Mononuclear cell (primary cell): ENCODE results near the gene SPSB3. TPM values are rescaled to one million over a fixed set of nuclear protein-coding genes. Genes with fewer than 3 reads are reported as not detected.

Experiments used
- H3K27me3 ChIP-seq: 2 replicates; pipeline ENCODE4 v1.6.0; 2011; ENCODE audit warnings: low read length, control low read depth; ENCODE audit not compliant: insufficient read depth
- H3K4me1 ChIP-seq: 2 replicates; pipeline ENCODE4 v1.5.1; 2011; ENCODE audit warnings: mild to moderate bottlenecking, low read length, control low read depth; ENCODE audit not compliant: insufficient read depth
- H3K4me3 ChIP-seq: 2 replicates; pipeline ENCODE4 v1.5.1; 2011; ENCODE audit warnings: mild to moderate bottlenecking, low read length, moderate library complexity
- H3K9me3 ChIP-seq: 2 replicates; pipeline ENCODE4 v1.5.1; 2011; ENCODE audit warnings: low read depth, mild to moderate bottlenecking, control low read depth, low read length
- total RNA-seq: library from RNA; depleted of rRNA; stranded (reverse); fragments of >200 nt; gene quantifications from one replicate; pipeline ENCODE4 v1.2.3, GENCODE V29; 2012

SPSB3 gene
- total RNA-seq, 1 donor: 40.0 TPM

DNA sequence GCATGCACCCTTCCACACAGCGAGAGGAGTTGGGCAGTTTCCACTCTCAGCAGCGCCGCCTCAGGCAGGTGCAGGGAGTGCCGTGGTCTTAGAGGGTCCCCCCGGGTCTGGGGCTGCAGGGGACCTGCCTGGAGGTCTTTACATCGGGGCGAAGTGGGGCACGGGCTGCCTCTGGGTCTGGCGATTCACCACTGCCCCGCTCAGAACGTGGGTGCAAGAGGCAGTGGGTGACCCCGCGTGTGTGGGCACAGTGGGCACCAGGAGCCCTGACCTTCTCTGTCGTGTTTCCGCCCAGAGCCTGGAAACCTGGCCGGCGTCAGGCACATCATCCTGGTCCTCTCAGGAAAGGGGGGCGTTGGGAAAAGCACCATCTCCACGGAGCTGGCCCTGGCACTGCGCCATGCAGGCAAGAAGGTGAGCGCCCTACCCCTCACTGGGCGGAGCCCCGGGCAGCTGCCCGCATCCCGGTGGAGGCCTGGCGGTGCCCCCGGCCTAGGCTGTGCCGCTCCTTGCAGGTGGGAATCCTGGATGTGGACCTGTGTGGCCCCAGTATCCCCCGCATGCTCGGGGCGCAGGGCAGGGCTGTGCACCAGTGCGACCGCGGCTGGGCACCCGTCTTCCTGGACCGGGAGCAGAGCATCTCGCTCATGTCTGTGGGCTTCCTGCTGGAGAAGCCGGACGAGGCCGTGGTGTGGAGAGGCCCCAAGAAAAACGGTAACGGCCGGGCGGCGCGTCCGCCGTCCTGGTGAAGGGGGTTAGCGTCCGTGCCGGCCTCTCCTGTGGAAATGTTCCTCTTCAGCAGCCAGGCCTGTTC, 4.1 kb upstream of the SPSB3 start:
- H3K27me3 ChIP-seq: no peaks in the 10 kb centered on the region
- H3K9me3 ChIP-seq: no peaks in the 10 kb centered on the region
- no peak overlapping the region for H3K4me3 ChIP-seq
- H3K4me1 ChIP-seq: peaks cover 13% of the 10 kb centered on the region

- Histone ChIP-seq H3K4me1 (peaks cover 20% of the 10 kb centered on the region), H3K27me3 (no peaks in the 10 kb centered on the region), H3K4me3 (no peak overlapping the region), H3K9me3 (no peaks in the 10 kb centered on the region)
Observed at GRCh38 chr16:1785846-1786170, 3.4 kb upstream of the SPSB3 start.

GRCh38 chr16:1784977-1785845, 2.8 kb upstream of the SPSB3 start:
- Histone ChIP-seq H3K9me3 (no peaks in the 10 kb centered on the region), H3K4me1 (peaks cover 23% of the 10 kb centered on the region), H3K27me3 (no peaks in the 10 kb centered on the region), H3K4me3 (no peak overlapping the region)

GRCh38 chr16:1781758-1782407, 488 bp downstream of the SPSB3 start:
- no peaks in the 10 kb centered on the region for H3K9me3 ChIP-seq
- H3K4me1 ChIP-seq: peaks cover 23% of the 10 kb centered on the region
- peak overlapping the region; percentile 84 for H3K4me3 ChIP-seq
- no peaks in the 10 kb centered on the region for H3K27me3 ChIP-seq

GRCh38 chr16:1781254-1781653, 1.1 kb downstream of the SPSB3 start:
- H3K4me3 ChIP-seq: peak overlapping the region; percentile 84

DNA sequence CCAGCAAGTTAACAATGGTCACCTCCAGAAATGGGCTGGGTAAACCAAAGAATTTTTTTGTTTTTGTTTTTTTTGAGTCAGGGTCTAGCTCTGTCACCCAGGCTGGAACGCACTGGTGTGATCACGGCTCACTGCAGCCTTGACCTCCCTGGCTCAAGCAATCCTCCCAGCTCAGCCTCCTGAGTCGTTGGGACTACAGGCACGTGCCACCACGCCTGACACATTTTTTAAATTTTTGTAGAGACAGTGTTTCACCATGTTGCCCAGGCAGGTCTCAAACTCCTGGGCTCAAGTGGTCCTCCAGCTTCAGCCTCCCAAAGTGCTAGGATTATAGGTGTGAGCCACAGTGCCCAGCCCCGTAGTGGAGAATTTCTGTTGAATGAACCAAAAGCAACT, 1.7 kb downstream of the SPSB3 start:
- no peaks in the 10 kb centered on the region for H3K9me3 ChIP-seq
- no peaks in the 10 kb centered on the region for H3K27me3 ChIP-seq
- H3K4me3 ChIP-seq: no peak overlapping the region
- H3K4me1 ChIP-seq: peaks cover 23% of the 10 kb centered on the region

More at GRCh38 chr16:1781254-1781653, 1.1 kb downstream of the SPSB3 start:
- peaks cover 23% of the 10 kb centered on the region for H3K4me1 ChIP-seq
- no peaks in the 10 kb centered on the region for H3K27me3 ChIP-seq
- no peaks in the 10 kb centered on the region for H3K9me3 ChIP-seq

- H3K4me1 ChIP-seq: peaks cover 25% of the 10 kb centered on the region
Observed at GRCh38 chr16:1779741-1780676, 2.4 kb downstream of the SPSB3 start.

DNA sequence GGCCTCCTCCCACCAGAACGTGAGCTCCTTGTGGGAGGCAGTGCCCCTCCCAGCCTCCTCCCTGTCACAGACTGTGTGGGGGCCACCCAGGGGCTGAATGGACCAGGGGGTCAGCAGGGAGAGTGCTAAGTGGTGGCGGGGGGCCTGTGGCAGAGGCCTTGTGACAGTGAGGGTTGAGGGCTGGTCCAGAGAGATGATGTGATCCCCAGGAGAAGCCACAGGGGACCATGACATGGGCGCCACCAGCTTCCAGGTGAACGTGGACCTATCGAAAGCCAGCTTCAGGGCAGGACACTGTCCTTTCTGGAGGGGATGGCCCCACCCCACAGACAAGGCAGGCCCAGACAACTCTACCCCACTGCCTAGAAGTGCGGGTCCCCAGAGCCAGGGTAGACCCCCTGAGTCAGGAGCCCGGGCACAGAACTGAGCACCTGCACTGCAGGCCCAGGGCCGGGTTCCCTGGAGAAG, 3.1 kb downstream of the SPSB3 start:
- peaks cover 32% of the 10 kb centered on the region for H3K4me1 ChIP-seq
- H3K27me3 ChIP-seq: no peaks in the 10 kb centered on the region
- H3K4me3 ChIP-seq: no peak overlapping the region
- H3K9me3 ChIP-seq: no peaks in the 10 kb centered on the region

More at GRCh38 chr16:1779741-1780676, 2.4 kb downstream of the SPSB3 start:
- Histone ChIP-seq H3K27me3 (no peaks in the 10 kb centered on the region), H3K9me3 (no peaks in the 10 kb centered on the region), H3K4me3 (no peak overlapping the region)

DNA sequence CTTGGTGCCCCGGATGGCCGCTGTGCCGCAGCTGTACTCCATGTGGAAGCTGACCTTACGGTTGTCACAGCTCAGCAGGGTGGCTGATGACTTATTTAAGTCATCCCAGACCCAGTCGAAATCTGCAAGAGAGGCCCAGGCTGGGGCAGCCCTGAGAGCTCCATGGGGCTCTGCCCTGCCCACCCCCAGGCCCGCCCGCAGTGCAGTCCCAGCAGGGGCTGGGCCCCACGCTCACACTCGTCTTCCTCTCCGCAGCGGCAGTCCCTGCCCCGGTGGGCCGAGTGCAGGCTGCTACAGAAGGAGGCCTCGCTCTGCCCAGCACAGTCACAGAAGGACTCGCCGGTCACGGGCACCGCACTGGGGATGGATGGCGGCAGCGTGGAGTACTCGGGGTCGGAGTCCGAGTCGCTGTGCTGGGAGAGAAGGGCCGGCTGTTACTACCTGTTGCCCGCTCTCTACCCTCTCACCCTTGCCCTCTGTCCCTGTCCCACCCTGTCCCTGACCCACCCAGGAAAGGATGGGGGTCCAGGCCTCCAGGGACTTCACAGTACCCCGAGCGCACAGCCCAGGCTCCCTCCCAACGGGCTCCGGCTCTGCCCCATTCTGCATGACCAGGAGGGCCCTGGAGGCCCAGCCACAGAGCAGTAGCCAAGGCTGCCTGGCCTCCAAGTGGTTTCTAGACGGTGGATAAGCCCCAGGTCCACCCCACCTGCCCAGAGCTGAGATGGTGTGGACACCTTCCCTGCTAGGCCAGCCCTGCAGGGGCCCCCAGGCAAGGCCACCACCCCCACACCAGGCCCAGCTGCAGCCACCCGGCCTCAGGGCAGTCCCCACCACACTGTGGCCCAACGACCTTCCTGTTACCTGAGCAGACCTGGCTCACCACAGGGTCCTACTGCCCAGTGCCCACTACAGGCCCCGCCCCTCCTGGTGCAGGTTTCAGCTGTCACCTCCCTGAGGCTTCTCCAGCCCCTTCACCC, 3.9 kb downstream of the SPSB3 start:
- H3K9me3 ChIP-seq: no peaks in the 10 kb centered on the region
- H3K4me3 ChIP-seq: no peak overlapping the region
- peaks cover 33% of the 10 kb centered on the region for H3K4me1 ChIP-seq
- H3K27me3 ChIP-seq: no peaks in the 10 kb centered on the region

DNA sequence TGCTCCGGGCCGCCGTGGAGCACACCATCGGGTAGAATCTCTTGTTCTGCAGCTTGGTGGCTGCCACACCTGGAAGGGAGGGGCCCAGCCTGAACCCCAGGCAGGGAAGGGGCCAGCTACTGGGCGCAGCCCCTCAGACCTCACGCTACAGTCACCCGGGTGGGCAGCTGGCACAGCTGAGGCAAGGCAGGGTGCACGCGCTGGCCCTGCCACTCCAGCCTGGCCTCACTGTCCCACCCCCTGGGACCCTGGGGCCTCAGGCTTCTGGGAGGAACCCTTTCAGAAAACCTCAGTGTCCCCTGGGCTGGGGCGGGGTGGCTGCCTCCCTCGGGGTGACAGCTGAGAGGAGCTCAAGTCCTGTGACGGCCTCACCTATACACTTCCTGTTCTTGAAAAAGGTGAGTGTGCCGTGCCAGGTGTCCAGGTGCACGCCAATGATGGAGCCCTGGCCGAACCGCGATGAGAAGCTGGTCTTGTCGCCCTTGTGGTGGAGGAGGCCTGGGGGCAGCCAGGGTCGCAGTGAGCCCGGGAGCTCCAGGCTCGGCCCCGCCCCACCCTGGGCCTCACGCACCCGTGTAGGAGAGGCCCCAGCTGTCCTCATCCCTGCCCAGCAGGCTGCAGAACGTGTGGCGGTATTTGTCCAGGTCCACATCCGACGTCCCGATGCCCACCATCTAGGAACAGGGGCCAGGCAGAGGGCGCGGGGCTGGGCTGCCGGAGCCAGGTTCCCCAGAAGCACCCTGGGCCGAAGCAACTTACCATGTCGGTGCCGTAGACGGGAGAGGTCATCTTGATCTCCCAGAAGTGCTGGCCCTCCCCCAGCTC, 4.8 kb downstream of the SPSB3 start:
- peaks cover 30% of the 10 kb centered on the region for H3K4me1 ChIP-seq
- H3K27me3 ChIP-seq: no peaks in the 10 kb centered on the region
- no peak overlapping the region for H3K4me3 ChIP-seq
- no peaks in the 10 kb centered on the region for H3K9me3 ChIP-seq

- Histone ChIP-seq H3K27me3 (no peaks in the 10 kb centered on the region), H3K4me1 (peaks cover 36% of the 10 kb centered on the region), H3K9me3 (no peaks in the 10 kb centered on the region)
Observed at GRCh38 chr16:1776991-1777374, 5.4 kb downstream of the SPSB3 start.

DNA sequence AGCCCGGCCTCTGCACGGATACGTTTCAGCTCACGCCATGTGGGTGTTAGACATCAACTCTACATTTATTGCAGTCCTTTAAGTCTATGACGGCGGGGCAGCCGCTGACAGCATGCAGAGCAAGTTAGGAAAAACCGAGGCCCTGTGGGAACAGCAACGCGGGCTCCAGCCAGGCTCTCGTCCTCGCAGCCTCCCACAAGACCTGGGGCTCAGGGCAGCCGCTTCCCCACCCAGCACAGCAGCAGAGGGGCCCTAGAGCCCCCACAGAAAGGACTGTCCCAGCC, 5.8 kb downstream of the SPSB3 start:
- Histone ChIP-seq H3K4me1 (peaks cover 38% of the 10 kb centered on the region), H3K9me3 (no peaks in the 10 kb centered on the region), H3K27me3 (no peaks in the 10 kb centered on the region), H3K4me3 (no peak overlapping the region)

More at GRCh38 chr16:1776991-1777374, 5.4 kb downstream of the SPSB3 start:
- no peak overlapping the region for H3K4me3 ChIP-seq
